GM12878 (cell line): Measurements from ENCODE around the gene CENPO. TPM values are rescaled to one million over a fixed set of nuclear protein-coding genes. Genes with fewer than 3 reads are reported as not detected.

Source experiments
- ATAC-seq: fragments of 200-7000 bp; cut with Tn5 transposase; 3 replicates; pipeline ENCODE4 v1.9.1; 2020; ENCODE audit warnings: mild to moderate bottlenecking, moderate library complexity
- BruUV-seq: library from RNA; stranded (reverse); fragments of 400-500 nt; replicated peaks from 2 replicates; lab custom pipeline; 2021; lab: Mats Ljungman, UMichigan
- CTCF ChIA-PET: fragments of 300-600 bp; sonication (Branson Sonifier 250); formaldehyde crosslinking; extraction: SDS; loops from one replicate; lab custom pipeline; 2021; ENCODE audit warnings: inconsistent platforms; lab: Yijun Ruan, JAX
- POLR2A ChIA-PET: fragments of 350-600 bp; formaldehyde crosslinking; extraction: SDS; loops from one replicate; lab custom pipeline; 2021; ENCODE audit warnings: inconsistent platforms; lab: Charles Lee
- RAD21 ChIA-PET: fragments of 300-600 bp; sonication (Branson Sonifier 250); formaldehyde crosslinking; loops from one replicate; lab custom pipeline; 2023; ENCODE audit warnings: antibody characterized with exemption; ENCODE audit not compliant: unreplicated experiment; lab: Charles Lee
- SMC1A ChIA-PET: fragments of 300-600 bp; sonication (Branson Sonifier 250); formaldehyde crosslinking; loops from one replicate; lab custom pipeline; 2023; ENCODE audit not compliant: unreplicated experiment, uncharacterized antibody; lab: Charles Lee
- DNase-seq: peaks from one replicate; pipeline ENCODE4 v3.0.0-alpha.2; 2011; ENCODE audit warnings: low read depth, low spot score
- FAIRE-seq: peaks from 3 replicates; lab custom pipeline; 2011; peaks lifted over from hg19 to GRCh38; lab: Jason Lieb, UNC
- H2AFZ ChIP-seq: 2 replicates; pipeline ENCODE4 v1.6.0; 2011; ENCODE audit warnings: low read depth, low read length, control low read depth; ENCODE audit not compliant: control insufficient read depth
- H3K27ac ChIP-seq: 2 replicates; pipeline ENCODE4 v1.5.1; 2011; ENCODE audit warnings: control low read depth; ENCODE audit not compliant: control insufficient read depth, insufficient read depth
- H3K27me3 ChIP-seq, 2 experiments: replicated peaks in 1 of 2; 2 replicates each; pipeline versions ENCODE4 v1.6.0 to v1.6.1; 2011; ENCODE audit warnings: low read length in 1 of 2; ENCODE audit not compliant: control insufficient read depth in 2 of 2, insufficient read depth in 2 of 2
- H3K36me3 ChIP-seq, 2 experiments: 2 replicates each; pipeline ENCODE4 v1.5.1; 2011; ENCODE audit warnings: low read length in 1 of 2; ENCODE audit not compliant: control insufficient read depth in 2 of 2, insufficient read depth in 2 of 2
- H3K4me1 ChIP-seq: 2 replicates; pipeline ENCODE4 v1.6.1; 2011; ENCODE audit warnings: mild to moderate bottlenecking, low read length, moderate library complexity, mixed read lengths; ENCODE audit not compliant: control insufficient read depth, insufficient read depth
- H3K4me2 ChIP-seq: 2 replicates; pipeline ENCODE4 v1.6.0; 2011; ENCODE audit warnings: control low read depth; ENCODE audit not compliant: control insufficient read depth, insufficient read depth
- H3K4me3 ChIP-seq: fragments of 200-600 bp; sonication (generic); 2 replicates; pipeline ENCODE4 v1.5.1; 2016
- H3K79me2 ChIP-seq: 2 replicates; pipeline ENCODE4 v1.6.0; 2011; ENCODE audit warnings: low read length; ENCODE audit not compliant: control insufficient read depth, insufficient read depth
- H3K9ac ChIP-seq: 2 replicates; pipeline ENCODE4 v1.8.0; 2011; ENCODE audit warnings: low read length, control low read depth, mixed read lengths; ENCODE audit not compliant: control insufficient read depth, insufficient read depth
- H3K9me3 ChIP-seq: replicated peaks from 3 replicates; pipeline ENCODE4 v1.5.1; 2011; ENCODE audit warnings: mild to moderate bottlenecking, low read length; ENCODE audit not compliant: control insufficient read depth, insufficient read depth
- H4K20me1 ChIP-seq: 2 replicates; pipeline ENCODE4 v1.6.0; 2011; ENCODE audit not compliant: control insufficient read depth, insufficient read depth
- RUNX3 ChIP-seq: IDR thresholded peaks from 2 replicates; pipeline ENCODE4 v1.6.1; 2012; ENCODE audit warnings: low read length, inconsistent platforms
- SPI1 ChIP-seq: IDR thresholded peaks from 2 replicates; pipeline ENCODE4 v1.6.1; 2011; ENCODE audit warnings: low read depth, mild to moderate bottlenecking, low read length, moderate library complexity, borderline replicate concordance; ENCODE audit not compliant: insufficient read depth
- YY1 ChIP-seq: IDR thresholded peaks from 2 replicates; pipeline ENCODE4 v1.6.1; 2011; ENCODE audit warnings: low read depth, mild to moderate bottlenecking, low read length
- ZNF384 ChIP-seq: IDR thresholded peaks from 2 replicates; pipeline ENCODE4 v1.6.1; 2012; ENCODE audit warnings: low read depth, mild to moderate bottlenecking, low read length, improper control_type of control experiment, borderline replicate concordance
- WGBS: methylation state at CpG from one replicate; pipeline ENCODE4 v1.1.6; 2016; ENCODE audit warnings: low lambda C conversion rate; ENCODE audit not compliant: insufficient replicate concordance, insufficient coverage; ENCODE audit errors: missing lambda C conversion rate; 5-methylcytosine and 5-hydroxymethylcytosine counted together
- in situ Hi-C: fragments of 300-500 bp; cut with MboI; formaldehyde crosslinking; loops from 9 replicates; pipeline ENCODE4 v1.14.3; 2018; ENCODE audit warnings: mixed read lengths
- intact Hi-C: fragments of 100-400 bp; cut with micrococcal nuclease; formaldehyde crosslinking; loops from one replicate; pipeline ENCODE4 v1.14.2; 2022; ENCODE audit not compliant: unreplicated experiment
- polyA plus RNA-seq, 11 experiments: library from polyadenylated mRNA; depleted of rRNA in 4 of 11; unstranded in 6 of 11; stranded (reverse) in 5 of 11; fragments of >200 nt; fragmentation: Nextera tagmentation in 4 of 11; fragmentation: Illumina TruSeq in 1 of 11; extraction: Ambion mirVana in 4 of 11; extraction: Trizol in 1 of 11; gene quantifications; 1 replicate in 1 of 11; 2 replicates in 10 of 11; pipeline versions ENCODE4 v1.2.1 to v1.2.3, GENCODE V29; 2011 to 2016; ENCODE audit warnings: inconsistent platforms in 2 of 11, missing spikeins in 2 of 11, low read depth in 1 of 11
- total RNA-seq, 4 experiments: library from RNA; depleted of rRNA in 3 of 4; stranded (reverse); fragments of >200 nt in 3 of 4; fragmentation: Illumina TruSeq in 1 of 4; extraction: Trizol in 1 of 4; gene quantifications; 2 replicates each; pipeline versions ENCODE4 v1.2.1 to v1.2.3, GENCODE V29; 2013 to 2021

CENPO gene
- total and polyA plus RNA-seq, 10 of the 15 experiments (the other 5 are each of a cell fraction or from before 2014, with no cell fraction given) = 18.7 to 37.0 (median 31.4) TPM

DNA sequence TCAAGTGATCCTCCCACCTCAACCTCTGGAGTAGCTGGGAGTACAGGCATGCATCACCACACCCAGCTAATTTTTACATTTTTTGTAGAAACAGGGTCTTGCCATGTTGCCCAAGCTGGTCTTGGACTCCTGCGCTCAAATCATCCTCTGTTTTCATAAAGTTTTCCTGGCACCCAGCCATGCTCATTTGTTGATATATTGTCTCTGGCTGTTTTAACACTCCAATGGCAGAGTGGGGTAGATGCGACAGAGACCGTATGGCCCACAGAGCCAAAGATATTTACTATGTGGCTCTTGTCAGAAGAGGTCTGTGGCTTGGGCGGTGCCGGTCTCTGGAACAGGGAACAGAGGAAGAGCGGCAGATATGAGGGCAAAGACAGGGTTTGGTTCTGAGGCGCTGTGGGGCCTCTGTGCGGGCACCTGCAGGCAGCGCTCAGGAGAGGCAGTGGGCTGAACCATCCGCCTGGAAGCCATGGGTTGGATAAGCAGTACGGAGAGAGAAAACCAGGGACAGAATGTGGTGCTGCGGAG is 50.2 kb downstream of the CENPO start:
- Histone ChIP-seq H3K79me2 (no peaks in the 10 kb centered on the region; the same call in 1 of the 2 replicates), H3K36me3 (peaks cover 0 to 21% of the 10 kb centered on the region in 2 experiments; a peak in 3 of 4 replicates), H3K4me3 (no peak overlapping the region), H3K9me3 (peaks cover 13% of the 10 kb centered on the region; the same call in 2 of the 3 replicates), H3K27me3 (no peaks in the 10 kb centered on the region), H4K20me1 (no peaks in the 10 kb centered on the region), H3K4me2 (no peak overlapping the region), H2AFZ (no peak overlapping the region), H3K4me1 (no peaks in the 10 kb centered on the region), H3K9ac (no peak overlapping the region), H3K27ac (no peak overlapping the region)
- 98% methylated on average over 11 of the region's 12 CpGs for WGBS
- TF ChIP-seq RUNX3 = no peak
- ChIA-PET CTCF (interaction anchor here (0.9 kb wide), 1 partner anchor 16 kb away, joined by 3 read pairs; no protein-coding TSS in a partner anchor), POLR2A (no interaction called here), RAD21 (no interaction called here), SMC1A (no interaction called here)
- DNase-seq (no peak), FAIRE-seq (no peak), ATAC-seq (no peak)
- intact Hi-C loops = no loop called here
- no TSS peak for BruUV-seq
- in situ Hi-C loops = no loop called here

DNA sequence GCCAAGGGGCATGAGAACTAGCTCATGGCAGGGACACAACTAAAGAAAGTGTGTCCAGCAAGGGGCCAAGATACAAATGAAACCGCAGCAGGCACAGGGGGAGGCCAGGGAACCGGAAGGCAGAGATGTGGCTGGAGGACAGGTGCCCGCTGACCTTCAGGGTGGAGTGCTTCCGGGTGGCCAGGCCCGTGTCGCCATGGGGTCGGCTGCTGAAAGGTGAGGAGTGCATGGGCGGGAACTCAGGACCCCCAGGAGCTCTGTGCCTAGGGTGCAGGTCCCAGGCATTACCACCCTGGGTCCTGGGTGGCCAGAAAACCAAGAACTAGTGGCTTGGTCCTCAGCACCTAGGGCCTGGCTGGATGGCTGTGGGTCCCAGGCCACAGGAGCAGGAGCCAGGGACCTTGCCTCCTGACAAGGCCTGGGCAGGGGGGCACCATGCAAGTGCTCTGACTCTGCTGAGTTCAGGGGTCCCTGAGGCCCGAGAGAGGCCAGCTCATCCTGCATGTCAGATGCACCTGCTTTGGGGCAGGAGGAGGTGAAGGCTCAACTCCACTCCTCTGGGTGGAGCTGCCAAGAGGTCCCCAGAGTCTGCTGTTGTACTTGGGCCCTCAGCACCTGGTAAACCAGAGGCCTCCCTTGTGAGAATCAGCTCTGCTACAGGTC is 50.9 kb downstream of the CENPO start:
- ChIA-PET POLR2A (no interaction called here), CTCF (no interaction called here)

More for the DNA sequence above, 50.9 kb downstream of the CENPO start:
- H3K36me3 ChIP-seq = peaks cover 0 to 25% of the 10 kb centered on the region in 2 experiments; a peak in 3 of 4 replicates
- intact Hi-C loops = no loop called here
- no peaks in the 10 kb centered on the region for H3K4me1 ChIP-seq
- DNase-seq = no peak
- H3K9ac ChIP-seq = no peak overlapping the region
- in situ Hi-C loops = no loop called here
- no TSS peak for BruUV-seq
- no peak overlapping the region for H3K4me2 ChIP-seq
- WGBS = 92% methylated on average over 9 of the region's 9 CpGs
- TF ChIP-seq YY1 (no peak), SPI1 (no peak), ZNF384 (no peak)
- H2AFZ ChIP-seq = no peak overlapping the region
- H3K27ac ChIP-seq = no peak overlapping the region
- no peaks in the 10 kb centered on the region for H4K20me1 ChIP-seq
- H3K79me2 ChIP-seq = no peaks in the 10 kb centered on the region; the same call in 1 of the 2 replicates
- ChIA-PET RAD21 (no interaction called here), SMC1A (no interaction called here)
- no peak overlapping the region for H3K4me3 ChIP-seq
- no peaks in the 10 kb centered on the region for H3K27me3 ChIP-seq
- peaks cover 21% of the 10 kb centered on the region; the same call in 2 of the 3 replicates for H3K9me3 ChIP-seq
- no peak for ATAC-seq
- no peak for FAIRE-seq
